HG03135 (cell line): ENCODE results near the gene B3GAT2.

ENCODE experiments used
- ATAC-seq: cut with Tn5 transposase; IDR thresholded peaks from one replicate; pipeline ENCODE4 v1.9.1; 2021; ENCODE audit warnings: mild to moderate bottlenecking, moderate library complexity; ENCODE audit not compliant: unreplicated experiment

The B3GAT2 gene

GRCh38 chr6:70844301-70844700, 112.6 kb downstream of the B3GAT2 start:
- no peak for ATAC-seq

- ATAC-seq: no peak
These were observed 113.4 kb downstream of the B3GAT2 start for GRCh38 chr6:70843328-70843918.

GRCh38 chr6:70842541-70842940, 114.3 kb downstream of the B3GAT2 start:
- no peak for ATAC-seq

GRCh38 chr6:70841112-70841511, 115.7 kb downstream of the B3GAT2 start:
- ATAC-seq: no peak

GRCh38 chr6:70839286-70840266, 117.3 kb downstream of the B3GAT2 start:
- ATAC-seq: no peak

GRCh38 chr6:70838907-70839285, 118.0 kb downstream of the B3GAT2 start:
- ATAC-seq: no peak

GRCh38 chr6:70834520-70834919, 122.3 kb downstream of the B3GAT2 start:
- no peak for ATAC-seq

GRCh38 chr6:70831427-70831826, 125.4 kb downstream of the B3GAT2 start:
- no peak for ATAC-seq

GRCh38 chr6:70823651-70824050, 133.2 kb downstream of the B3GAT2 start:
- ATAC-seq: no peak

GRCh38 chr6:70821751-70822150, 135.1 kb downstream of the B3GAT2 start:
- no peak for ATAC-seq

GRCh38 chr6:70820778-70821177, 136.1 kb downstream of the B3GAT2 start:
- ATAC-seq: no peak

- no peak for ATAC-seq
These were observed 137.2 kb downstream of the B3GAT2 start for GRCh38 chr6:70819646-70820045.

GRCh38 chr6:70813885-70814284, 143.0 kb downstream of the B3GAT2 start:
- ATAC-seq: no peak

- ATAC-seq: no peak
These were observed 145.1 kb downstream of the B3GAT2 start for GRCh38 chr6:70811788-70812187.
